Thyroid gland (tissue), 4 donors: ENCODE measurements around the gene TTYH1. TPM values are rescaled to one million over a fixed set of nuclear protein-coding genes. Genes with fewer than 3 reads are reported as not detected.
A peak's percentile ranks its signal among the peaks of the same experiment; 100 is the strongest.

Source experiments
- DNase-seq, 2 donors: peaks; one replicate each; pipeline ENCODE4 v3.0.0-alpha.2; 2019
- H3K27ac ChIP-seq, 3 donors: fragments of 200-600 bp; sonication (generic); 1 replicate in 2 of 3; 2 replicates in 1 of 3; pipeline ENCODE4 v1.5.1; 2016 to 2019; ENCODE audit warnings: mild to moderate bottlenecking in 1 of 3, moderate library complexity in 1 of 3
- H3K27me3 ChIP-seq: fragments of 200-600 bp; sonication (generic); one replicate; pipeline ENCODE4 v1.5.1; 2019
- H3K36me3 ChIP-seq, 2 donors: fragments of 200-600 bp; sonication (generic); one replicate each; pipeline ENCODE4 v1.5.1; 2016 to 2019
- H3K4me1 ChIP-seq, 2 donors: fragments of 200-600 bp; sonication (generic); one replicate each; pipeline ENCODE4 v1.5.1; 2017 to 2019
- H3K4me3 ChIP-seq, 3 donors: fragments of 200-600 bp; sonication (generic); replicated peaks in 1 of 3; 1 replicate in 2 of 3; 2 replicates in 1 of 3; pipeline ENCODE4 v1.5.1; 2016; ENCODE audit warnings: mild to moderate bottlenecking in 1 of 3
- H3K9me3 ChIP-seq: fragments of 200-600 bp; sonication (generic); one replicate; pipeline ENCODE4 v1.5.1; 2017
- POLR2A ChIP-seq, 2 donors: fragments of 450-650 bp; IDR thresholded peaks; one replicate each; pipeline ENCODE4 v1.6.1; 2017; ENCODE audit warnings: antibody characterized with exemption in 2 of 2, mild to moderate bottlenecking in 2 of 2, moderate library complexity in 1 of 2
- WGBS, 2 donors: methylation state at CpG; one replicate each; pipeline ENCODE4 v1.1.5; 2017; 5-methylcytosine and 5-hydroxymethylcytosine counted together
- intact Hi-C: fragments of 100-400 bp; cut with DNase I; formaldehyde crosslinking; loops from one replicate; pipeline ENCODE4 v1.15.1; 2023
- total RNA-seq, 4 donors: library from RNA; depleted of rRNA; stranded (reverse); fragments of >200 nt; gene quantifications; one replicate each; pipeline ENCODE4 v1.2.3, GENCODE V29; 2016
- TF ChIP-seq, protein P1 (sequence below), 6 experiments: fragments of 200-600 bp in 3 of 6; fragments of 450-650 bp in 3 of 6; sonication (generic) in 3 of 6; IDR thresholded peaks; one replicate each; pipeline ENCODE4 v1.5.1; 2016 to 2019; ENCODE audit warnings: antibody characterized with exemption in 6 of 6, mild to moderate bottlenecking in 2 of 6, inconsistent platforms in 1 of 6, moderate library complexity in 1 of 6

TTYH1 gene
- total RNA-seq, 4 donors from 2014 or later, result 0.45 to 0.94 TPM; not detected in 2

DNA sequence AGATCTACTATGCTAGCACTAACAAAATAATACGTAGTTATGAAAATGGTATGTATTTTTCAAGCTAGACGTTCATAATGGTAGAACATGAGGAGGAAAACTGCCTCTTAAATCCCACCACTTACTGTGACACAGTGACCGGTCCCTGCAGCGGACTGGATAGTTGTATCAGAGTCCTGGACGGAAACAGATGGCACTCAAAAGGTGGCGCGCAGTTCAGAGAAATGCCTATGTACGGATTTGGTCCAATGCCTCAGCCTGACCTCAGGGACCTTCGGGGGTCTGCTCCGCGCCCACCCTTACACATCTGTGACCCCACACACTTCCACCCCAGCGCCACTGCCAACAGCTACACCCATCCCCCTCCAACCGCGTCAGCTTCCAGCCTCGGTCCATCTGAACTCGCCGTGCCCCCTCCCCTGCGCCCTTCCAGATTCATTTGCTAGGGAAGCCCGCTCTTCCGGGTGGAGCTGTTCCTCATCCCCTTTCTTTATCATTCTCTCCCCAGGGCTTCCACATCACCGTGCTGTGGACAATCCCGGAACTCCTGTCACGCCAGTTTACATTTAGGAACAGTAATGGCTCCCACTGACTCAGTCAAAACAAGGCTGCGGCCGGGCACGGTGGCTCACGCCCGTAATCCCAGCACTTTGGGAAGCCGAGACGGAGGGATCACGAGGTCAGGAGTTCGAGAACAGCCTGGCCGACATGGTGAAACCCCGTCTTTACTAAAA lies 32.9 kb downstream of the TTYH1 start:
- intact Hi-C loops, result loop anchor here (2.0 kb wide), 1 partner anchor 15 kb away; the partner anchor contains the start of gene LENG9
- 2% methylated on average over 34 of the region's 34 CpGs for WGBS, 2 donors

GRCh38 chr19:54448774-54449700 lies 33.8 kb downstream of the TTYH1 start, which contains the start of gene LENG8:
TSS of gene LENG8 (plus strand) at chr19:54449199. CDS start at chr19:54451345, 2,146 bp downstream.
- H3K4me1 ChIP-seq, result peaks cover 19 to 25% of the 10 kb centered on the region in 2 donors
- peak within 1 kb of the TSS; percentile 83 to 98 (median 83) for H3K4me3 ChIP-seq
- H3K9me3 ChIP-seq, result no peaks in the 10 kb centered on the region
- peak; percentile 81 to 94 for TF ChIP-seq POLR2A (IDR thresholded peaks at IDR 0.05)
- TF ChIP-seq, protein P1, sequence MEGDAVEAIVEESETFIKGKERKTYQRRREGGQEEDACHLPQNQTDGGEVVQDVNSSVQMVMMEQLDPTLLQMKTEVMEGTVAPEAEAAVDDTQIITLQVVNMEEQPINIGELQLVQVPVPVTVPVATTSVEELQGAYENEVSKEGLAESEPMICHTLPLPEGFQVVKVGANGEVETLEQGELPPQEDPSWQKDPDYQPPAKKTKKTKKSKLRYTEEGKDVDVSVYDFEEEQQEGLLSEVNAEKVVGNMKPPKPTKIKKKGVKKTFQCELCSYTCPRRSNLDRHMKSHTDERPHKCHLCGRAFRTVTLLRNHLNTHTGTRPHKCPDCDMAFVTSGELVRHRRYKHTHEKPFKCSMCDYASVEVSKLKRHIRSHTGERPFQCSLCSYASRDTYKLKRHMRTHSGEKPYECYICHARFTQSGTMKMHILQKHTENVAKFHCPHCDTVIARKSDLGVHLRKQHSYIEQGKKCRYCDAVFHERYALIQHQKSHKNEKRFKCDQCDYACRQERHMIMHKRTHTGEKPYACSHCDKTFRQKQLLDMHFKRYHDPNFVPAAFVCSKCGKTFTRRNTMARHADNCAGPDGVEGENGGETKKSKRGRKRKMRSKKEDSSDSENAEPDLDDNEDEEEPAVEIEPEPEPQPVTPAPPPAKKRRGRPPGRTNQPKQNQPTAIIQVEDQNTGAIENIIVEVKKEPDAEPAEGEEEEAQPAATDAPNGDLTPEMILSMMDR (IDR thresholded peaks at IDR 0.05), result peak in 2 of 6 experiments; percentile 12 to 13
- DNase-seq, result peak; percentile 98
- H3K36me3 ChIP-seq, result peaks cover 24 to 32% of the 10 kb centered on the region in 2 donors
- no peaks in the 10 kb centered on the region for H3K27me3 ChIP-seq
- WGBS, 2 donors, result 0% methylated on average over 56 to 61 of the region's 96 CpGs
- intact Hi-C loops, result loop anchor here (2.0 kb wide), 1 partner anchor 14 kb away; the partner anchor contains the start of gene LENG9
- H3K27ac ChIP-seq, result peak within 1 kb of the TSS; percentile 92 to 95 (median 95)

More for the DNA sequence above, 32.9 kb downstream of the TTYH1 start:
- H3K4me1 ChIP-seq, result peaks cover 19 to 25% of the 10 kb centered on the region in 2 donors
- peak overlapping the region; percentile 77 to 98 (median 83) for H3K4me3 ChIP-seq
- peak overlapping the region; percentile 92 to 95 (median 95) for H3K27ac ChIP-seq
- no peaks in the 10 kb centered on the region for H3K9me3 ChIP-seq
- peak; percentile 59 to 64 for DNase-seq
- TF ChIP-seq POLR2A (IDR thresholded peaks at IDR 0.05), result no peak
- TF ChIP-seq, protein P1 (IDR thresholded peaks at IDR 0.05), result no peak
- H3K36me3 ChIP-seq, result peaks cover 16 to 23% of the 10 kb centered on the region in 2 donors
- H3K27me3 ChIP-seq, result no peaks in the 10 kb centered on the region

DNA sequence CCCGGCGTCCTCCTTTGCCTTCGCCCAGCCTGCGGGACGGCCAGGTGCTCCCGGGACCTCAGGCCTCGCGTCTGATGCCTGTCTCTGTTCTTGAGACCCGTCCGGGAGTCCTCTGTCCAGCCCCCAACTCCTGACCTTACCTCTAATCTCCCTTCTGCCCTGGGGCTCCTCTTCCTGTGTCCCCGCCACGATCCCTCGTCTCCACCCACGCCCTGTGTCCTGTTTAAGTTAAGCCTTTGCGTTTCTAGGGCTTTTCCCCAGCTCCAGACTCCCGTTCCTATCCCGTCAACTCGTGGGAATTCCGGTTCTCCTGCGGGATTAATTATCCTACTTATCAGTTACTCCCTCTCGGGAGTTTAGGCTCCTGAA lies 34.4 kb downstream of the TTYH1 start:
- Histone ChIP-seq H3K27me3 (no peaks in the 10 kb centered on the region), H3K4me3 (peak overlapping the region; percentile 83 to 98 (median 83)), H3K27ac (peak overlapping the region; percentile 92 to 95 (median 95)), H3K36me3 (peaks cover 30 to 38% of the 10 kb centered on the region in 2 donors), H3K9me3 (no peaks in the 10 kb centered on the region), H3K4me1 (peaks cover 19 to 25% of the 10 kb centered on the region in 2 donors)
- WGBS, 2 donors, result 1% methylated on average over 21 of the region's 21 CpGs
- no peak for DNase-seq
- intact Hi-C loops, result loop anchor here (2.0 kb wide), 1 partner anchor 13 kb away; the partner anchor contains the start of gene LENG9
- no peak for TF ChIP-seq POLR2A (IDR thresholded peaks at IDR 0.05)
- TF ChIP-seq, protein P1 (IDR thresholded peaks at IDR 0.05), result no peak

DNA sequence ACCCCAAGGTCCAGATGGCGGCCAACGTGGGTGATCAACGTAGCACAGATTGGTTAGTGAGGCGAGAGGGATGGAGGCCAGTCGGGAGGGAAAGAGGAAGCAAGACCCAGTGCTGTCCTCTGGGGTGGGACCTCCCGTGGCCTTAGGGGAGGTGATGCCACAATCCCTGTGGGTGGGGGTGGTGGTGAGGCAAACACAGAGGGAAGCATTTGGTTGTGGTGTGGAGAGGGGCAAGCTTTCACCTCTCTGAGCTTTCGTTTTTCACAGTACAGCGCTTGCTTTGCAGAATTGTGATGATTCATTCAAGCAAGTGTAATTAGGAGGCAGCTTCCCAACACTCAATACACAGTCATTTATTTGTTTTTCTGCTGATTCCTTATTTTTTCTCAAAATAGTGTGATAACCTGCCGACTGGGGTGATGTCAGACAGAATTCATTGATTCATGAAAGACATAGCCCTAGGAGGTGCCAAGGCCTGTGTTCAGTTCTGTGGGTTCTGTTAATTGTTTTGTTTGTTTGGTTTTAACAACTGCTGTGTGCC lies 36.1 kb downstream of the TTYH1 start:
- Histone ChIP-seq H3K9me3 (no peaks in the 10 kb centered on the region), H3K27ac (no peak overlapping the region), H3K4me1 (peaks cover 19 to 25% of the 10 kb centered on the region in 2 donors), H3K27me3 (no peaks in the 10 kb centered on the region), H3K4me3 (no peak overlapping the region), H3K36me3 (peaks cover 48 to 52% of the 10 kb centered on the region in 2 donors)
- intact Hi-C loops, result no loop called here
- no peak for TF ChIP-seq POLR2A (IDR thresholded peaks at IDR 0.05)
- TF ChIP-seq, protein P1 (IDR thresholded peaks at IDR 0.05), result no peak
- no peak for DNase-seq
- WGBS, 2 donors, result 75 to 80% methylated on average over 9 of the region's 9 CpGs
